ENCODE data around the gene LUC7L3. TPM values are rescaled to one million over a fixed set of nuclear protein-coding genes. Genes with fewer than 3 reads are reported as not detected.

LUC7L3 gene
- total RNA-seq, 1 donor from 2014 or later, result 105 TPM

DNA sequence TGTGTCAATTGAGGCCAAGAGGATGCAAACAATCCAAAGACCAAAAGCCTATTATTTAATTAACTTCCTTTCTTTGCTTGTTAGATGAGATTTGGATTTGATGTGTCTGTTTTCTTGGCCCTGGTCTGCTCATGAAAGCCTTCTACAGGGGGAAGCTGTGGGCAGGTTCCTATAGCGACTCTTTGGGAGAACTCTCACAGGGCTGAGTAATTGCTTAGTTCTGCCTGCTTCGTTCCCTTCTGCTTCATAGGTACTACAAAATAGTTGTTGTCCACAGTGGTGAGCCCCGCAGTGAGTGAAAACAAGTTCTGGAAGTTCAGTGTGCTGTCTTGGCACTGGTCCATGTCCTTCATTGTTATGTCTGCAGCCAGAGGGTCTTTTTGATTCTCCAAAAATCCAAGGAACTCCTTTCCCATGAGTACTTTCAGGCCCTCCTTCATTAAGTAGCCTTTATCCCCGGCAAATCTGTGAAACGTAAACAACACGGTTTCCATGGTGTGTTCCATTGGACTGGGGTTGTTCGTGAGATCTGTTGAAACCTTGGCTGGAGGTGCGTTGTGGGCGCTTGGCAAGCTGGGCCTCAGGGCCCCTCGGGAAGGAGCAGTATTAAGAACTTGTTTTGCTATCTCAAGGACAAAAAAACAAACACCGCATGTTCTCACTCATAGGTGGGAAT lies 77.9 kb downstream of the LUC7L3 start:
- H3K9me3 Mint-ChIP-seq (ENCODE audit: unreplicated experiment), result no peaks in the 10 kb centered on the region
- no peak overlapping the region for H3K27ac Mint-ChIP-seq (ENCODE audit: unreplicated experiment)
- TF ChIP-seq, protein P1, sequence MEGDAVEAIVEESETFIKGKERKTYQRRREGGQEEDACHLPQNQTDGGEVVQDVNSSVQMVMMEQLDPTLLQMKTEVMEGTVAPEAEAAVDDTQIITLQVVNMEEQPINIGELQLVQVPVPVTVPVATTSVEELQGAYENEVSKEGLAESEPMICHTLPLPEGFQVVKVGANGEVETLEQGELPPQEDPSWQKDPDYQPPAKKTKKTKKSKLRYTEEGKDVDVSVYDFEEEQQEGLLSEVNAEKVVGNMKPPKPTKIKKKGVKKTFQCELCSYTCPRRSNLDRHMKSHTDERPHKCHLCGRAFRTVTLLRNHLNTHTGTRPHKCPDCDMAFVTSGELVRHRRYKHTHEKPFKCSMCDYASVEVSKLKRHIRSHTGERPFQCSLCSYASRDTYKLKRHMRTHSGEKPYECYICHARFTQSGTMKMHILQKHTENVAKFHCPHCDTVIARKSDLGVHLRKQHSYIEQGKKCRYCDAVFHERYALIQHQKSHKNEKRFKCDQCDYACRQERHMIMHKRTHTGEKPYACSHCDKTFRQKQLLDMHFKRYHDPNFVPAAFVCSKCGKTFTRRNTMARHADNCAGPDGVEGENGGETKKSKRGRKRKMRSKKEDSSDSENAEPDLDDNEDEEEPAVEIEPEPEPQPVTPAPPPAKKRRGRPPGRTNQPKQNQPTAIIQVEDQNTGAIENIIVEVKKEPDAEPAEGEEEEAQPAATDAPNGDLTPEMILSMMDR (IDR thresholded peaks at IDR 0.05), result no peak
- H3K27me3 Mint-ChIP-seq (ENCODE audit: unreplicated experiment), result no peaks in the 10 kb centered on the region
- no peaks in the 10 kb centered on the region for H3K36me3 Mint-ChIP-seq (ENCODE audit: unreplicated experiment)
- no peak overlapping the region for H3K4me3 Mint-ChIP-seq (ENCODE audit: unreplicated experiment)
- no peak for DNase-seq (ENCODE audit: extremely low spot score, unreplicated experiment)
- peaks cover 4% of the 10 kb centered on the region for H3K4me1 Mint-ChIP-seq (ENCODE audit: unreplicated experiment)

DNA sequence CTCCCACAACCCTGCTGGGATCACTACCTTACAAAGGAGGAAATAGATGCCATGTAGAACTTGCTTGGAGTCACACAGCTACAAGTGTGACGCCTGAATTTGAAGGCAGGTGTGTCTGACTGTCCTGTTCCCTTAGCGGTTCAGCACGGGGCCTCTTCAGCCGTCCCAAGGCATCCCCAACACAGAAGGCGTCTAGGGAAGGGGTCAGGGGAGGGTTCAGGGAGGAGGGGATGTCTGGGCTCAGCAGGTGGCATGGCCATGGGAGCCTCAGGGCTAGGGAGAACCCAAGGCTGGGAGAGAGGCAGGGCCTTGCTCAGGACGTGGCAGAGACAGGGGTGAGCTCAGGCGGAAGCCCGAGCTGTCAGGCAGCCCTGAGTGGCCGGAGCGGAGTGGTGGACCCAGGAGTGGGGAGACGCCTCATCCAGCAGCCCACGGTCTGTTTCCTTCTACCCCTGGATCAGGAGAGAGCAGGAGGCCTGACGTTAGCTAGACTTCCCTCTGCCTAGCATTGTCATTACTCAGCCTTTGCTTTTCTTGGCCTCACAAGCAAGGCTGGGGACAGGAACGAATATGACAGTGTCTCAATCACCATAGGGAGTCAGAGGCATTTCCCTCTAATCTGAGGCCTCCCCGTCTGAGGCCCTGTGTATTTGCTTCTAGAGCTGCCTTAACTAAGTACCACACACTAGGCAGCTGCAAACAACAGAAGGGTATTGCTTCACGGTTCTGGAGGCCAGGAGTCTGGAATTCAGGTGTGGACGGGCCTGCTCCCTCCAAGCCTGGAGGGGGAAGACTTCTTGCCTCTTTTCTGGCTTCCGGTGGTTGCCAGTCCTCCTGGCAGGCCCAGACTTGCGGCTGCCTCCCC lies 79.3 kb downstream of the LUC7L3 start:
- H3K27me3 Mint-ChIP-seq (ENCODE audit: unreplicated experiment), result no peaks in the 10 kb centered on the region
- H3K27ac Mint-ChIP-seq (ENCODE audit: unreplicated experiment), result no peak overlapping the region
- no peaks in the 10 kb centered on the region for H3K36me3 Mint-ChIP-seq (ENCODE audit: unreplicated experiment)
- no peak overlapping the region for H3K4me3 Mint-ChIP-seq (ENCODE audit: unreplicated experiment)
- TF ChIP-seq, protein P1 (IDR thresholded peaks at IDR 0.05), result no peak
- no peak for DNase-seq (ENCODE audit: extremely low spot score, unreplicated experiment)
- peaks cover 4% of the 10 kb centered on the region for H3K4me1 Mint-ChIP-seq (ENCODE audit: unreplicated experiment)
- H3K9me3 Mint-ChIP-seq (ENCODE audit: unreplicated experiment), result no peaks in the 10 kb centered on the region

DNA sequence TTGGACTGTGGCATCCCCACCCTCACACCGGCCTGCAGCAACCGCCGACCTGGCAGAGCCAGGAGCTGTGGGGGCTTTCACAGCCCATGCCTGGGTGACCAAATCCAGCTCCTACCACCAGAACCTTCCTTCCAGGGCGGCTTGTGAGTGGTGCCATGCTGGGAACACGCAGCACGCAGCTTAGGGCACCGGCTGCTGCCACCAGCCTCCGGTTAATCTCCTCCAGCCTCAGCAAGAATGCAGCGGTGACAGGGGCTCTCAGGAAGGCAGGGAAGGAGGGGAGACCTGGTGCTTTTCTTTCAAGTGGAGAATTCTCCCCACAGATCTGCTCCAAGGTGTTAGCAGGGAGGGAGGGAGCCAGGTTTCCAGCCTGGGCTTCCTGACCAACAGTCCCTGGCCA lies 80.2 kb downstream of the LUC7L3 start:
- Mint-ChIP-seq H3K27ac (ENCODE audit: unreplicated experiment) (no peak overlapping the region), H3K4me1 (ENCODE audit: unreplicated experiment) (peaks cover 4% of the 10 kb centered on the region), H3K4me3 (ENCODE audit: unreplicated experiment) (no peak overlapping the region), H3K36me3 (ENCODE audit: unreplicated experiment) (no peaks in the 10 kb centered on the region), H3K9me3 (ENCODE audit: unreplicated experiment) (no peaks in the 10 kb centered on the region), H3K27me3 (ENCODE audit: unreplicated experiment) (no peaks in the 10 kb centered on the region)
- DNase-seq (ENCODE audit: extremely low spot score, unreplicated experiment), result no peak
- TF ChIP-seq, protein P1 (IDR thresholded peaks at IDR 0.05), result no peak

DNA sequence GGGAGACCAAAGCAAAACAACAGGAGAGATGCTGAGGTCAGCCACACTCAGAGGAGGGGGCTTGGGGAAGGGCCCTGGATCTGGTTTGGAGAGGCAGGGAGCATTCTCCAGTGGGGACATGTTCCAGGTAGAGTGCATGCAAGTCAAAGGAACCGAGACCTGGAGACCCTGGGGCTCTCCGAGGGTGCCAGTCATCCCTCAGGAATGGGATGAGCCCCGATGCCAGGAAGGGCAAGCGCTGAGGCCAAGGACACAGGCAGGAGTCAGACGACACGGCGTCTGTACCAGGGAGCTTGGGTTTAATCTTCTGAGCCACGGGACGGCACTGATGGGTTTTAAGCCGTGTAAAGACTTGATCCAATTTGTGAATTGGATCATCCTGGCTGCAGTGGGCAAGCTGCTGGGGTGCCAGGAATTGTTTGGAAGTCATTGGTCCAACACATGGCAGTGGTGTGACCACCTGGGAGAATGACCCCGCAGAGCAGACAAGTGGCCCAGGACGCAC lies 80.8 kb downstream of the LUC7L3 start:
- TF ChIP-seq, protein P1 (IDR thresholded peaks at IDR 0.05), result no peak
- Mint-ChIP-seq H3K27me3 (ENCODE audit: unreplicated experiment) (no peaks in the 10 kb centered on the region), H3K9me3 (ENCODE audit: unreplicated experiment) (no peaks in the 10 kb centered on the region), H3K4me3 (ENCODE audit: unreplicated experiment) (no peak overlapping the region), H3K36me3 (ENCODE audit: unreplicated experiment) (no peaks in the 10 kb centered on the region), H3K4me1 (ENCODE audit: unreplicated experiment) (peaks cover 4% of the 10 kb centered on the region), H3K27ac (ENCODE audit: unreplicated experiment) (no peak overlapping the region)
- DNase-seq (ENCODE audit: extremely low spot score, unreplicated experiment), result no peak

Data from osteocyte (in vitro differentiated cells).